ENCODE results near the gene KIF6.

GRCh38 chr6:39515471-39515870, 209.7 kb downstream of the KIF6 start:
- TF ChIP-seq CTCF (IDR thresholded peaks at IDR 0.05; ENCODE audit: borderline replicate concordance, extremely low read depth, low read length, poor library complexity, severe bottlenecking) (no peak), EZH2 (IDR thresholded peaks at IDR 0.05; ENCODE audit: borderline replicate concordance, low read depth, low read length, severe bottlenecking) (no peak)
